Glomerular visceral epithelial cell (primary cell): Measurements from ENCODE around the gene SCFD2.

Experiments used
- DNase-seq: peaks from one replicate; pipeline ENCODE4 v3.0.0-alpha.2; 2016; ENCODE audit errors: extremely low spot score

Gene SCFD2

DNA sequence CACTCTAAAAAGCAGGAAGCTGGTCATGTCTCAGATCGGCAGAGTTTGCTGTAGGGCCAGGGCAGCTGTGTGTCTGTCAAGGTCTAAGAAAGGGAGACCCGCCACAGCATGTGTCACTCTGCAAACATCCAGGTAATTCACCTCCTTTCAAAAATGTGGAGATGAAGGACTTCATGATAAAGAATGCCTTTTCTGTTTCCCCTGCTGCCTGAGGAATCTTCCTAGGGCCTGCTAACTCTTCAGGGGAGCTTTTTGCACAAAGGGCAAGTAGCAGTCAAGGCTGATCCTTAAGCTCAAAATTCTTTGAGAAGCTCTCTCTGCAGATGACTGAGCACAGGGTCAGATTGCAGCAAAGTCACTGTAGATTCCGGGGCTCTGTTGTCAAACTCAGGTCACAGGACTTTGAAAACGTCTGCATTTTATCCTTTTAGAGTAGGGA is 482.7 kb downstream of the SCFD2 start:
- DNase-seq: no peak

DNA sequence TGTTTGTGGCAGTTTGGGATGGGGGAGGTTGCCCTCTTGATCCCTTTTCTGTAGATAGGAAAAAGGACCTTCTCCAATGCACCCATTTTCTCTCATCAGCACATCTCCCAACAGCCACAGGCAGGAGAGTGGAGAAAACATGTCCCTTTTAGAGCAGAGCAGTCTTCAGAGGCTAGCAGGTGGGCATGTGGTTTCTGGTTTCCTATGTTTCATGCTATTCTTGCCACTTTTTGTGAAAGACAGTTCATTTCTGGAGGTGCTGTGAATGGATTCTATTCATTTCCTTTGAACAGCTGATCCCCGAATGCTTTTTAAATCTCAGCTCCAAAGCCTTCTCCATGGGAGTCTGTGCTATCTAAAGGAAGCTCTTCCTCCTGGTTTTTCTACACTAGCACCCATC is 484.9 kb downstream of the SCFD2 start:
- no peak for DNase-seq

DNA sequence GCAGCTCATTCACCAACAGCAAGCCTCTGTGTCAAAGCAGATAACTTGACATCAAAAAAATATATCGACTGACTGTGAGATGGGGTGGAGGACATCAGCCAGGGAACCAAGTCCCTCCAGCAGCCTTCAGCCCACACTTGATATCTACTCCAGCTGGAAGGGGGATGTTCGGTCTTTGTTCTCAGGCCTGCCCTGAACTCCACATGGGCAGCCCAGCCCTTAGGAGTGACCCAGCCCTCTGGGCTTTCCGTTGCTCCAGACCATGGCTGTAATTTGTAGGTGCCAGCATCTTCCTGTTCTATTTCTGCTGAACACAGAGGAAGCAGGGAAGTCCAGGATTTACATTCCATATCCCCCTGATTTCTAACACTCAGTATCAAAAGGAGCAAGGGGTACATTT is 486.4 kb downstream of the SCFD2 start:
- no peak for DNase-seq

DNA sequence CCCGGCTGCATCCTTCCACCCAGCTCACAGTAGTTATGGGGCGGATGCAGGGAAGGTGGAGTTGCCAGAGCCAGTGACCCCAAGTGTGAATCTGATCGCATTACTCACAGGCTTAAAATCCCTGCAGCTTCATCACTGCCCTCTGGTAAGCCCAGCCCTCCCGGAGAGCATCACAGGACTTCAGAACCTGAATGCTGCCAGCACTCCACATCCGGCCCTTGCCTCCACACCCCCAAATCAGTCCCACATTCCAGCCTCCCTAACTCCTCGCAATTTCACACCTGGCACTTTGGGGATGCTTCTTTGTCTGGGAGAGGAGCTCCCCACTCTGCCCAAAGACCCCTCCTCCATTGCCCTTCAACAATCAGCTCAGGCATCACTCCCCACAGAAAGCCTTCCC is 488.2 kb downstream of the SCFD2 start:
- no peak for DNase-seq

DNA sequence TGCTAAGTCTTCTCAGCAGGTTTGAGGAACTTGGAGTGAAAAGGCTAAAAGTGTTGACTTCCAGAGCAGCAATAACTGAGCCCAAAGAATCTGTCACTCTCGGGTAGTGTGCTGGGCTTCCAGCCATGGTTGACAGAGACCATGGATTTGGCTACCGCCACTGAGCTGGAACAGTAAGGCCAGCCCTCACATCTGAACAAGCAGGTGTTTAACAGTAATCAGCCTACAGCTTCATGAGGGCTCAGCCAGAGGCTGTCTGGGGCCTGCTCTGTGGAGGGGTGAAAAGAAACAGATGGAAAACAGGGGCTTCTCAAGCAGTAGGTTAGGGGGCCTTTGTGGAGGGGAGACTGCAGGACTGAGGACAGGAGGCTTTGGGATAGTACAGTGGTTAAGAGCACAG is 488.8 kb downstream of the SCFD2 start:
- no peak for DNase-seq

DNA sequence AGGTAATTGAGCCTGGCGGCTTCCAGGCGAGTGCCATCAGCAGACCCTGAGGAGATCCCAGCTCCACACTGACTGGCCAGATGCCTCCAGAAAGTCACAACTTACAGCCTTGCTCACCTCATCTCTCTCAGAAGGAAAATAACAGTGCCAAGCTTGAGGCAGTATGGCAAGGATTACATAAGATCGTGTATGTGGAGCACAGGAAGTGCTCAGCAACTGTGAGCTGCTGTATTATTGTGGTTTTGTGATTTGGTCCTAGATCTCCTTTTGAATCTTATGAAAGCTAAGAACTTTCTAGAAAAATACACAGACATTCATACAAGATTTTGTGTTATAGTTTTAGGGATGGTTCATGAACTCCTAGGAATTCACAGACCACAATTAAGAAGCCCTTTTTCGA is 489.8 kb downstream of the SCFD2 start:
- DNase-seq: no peak

DNA sequence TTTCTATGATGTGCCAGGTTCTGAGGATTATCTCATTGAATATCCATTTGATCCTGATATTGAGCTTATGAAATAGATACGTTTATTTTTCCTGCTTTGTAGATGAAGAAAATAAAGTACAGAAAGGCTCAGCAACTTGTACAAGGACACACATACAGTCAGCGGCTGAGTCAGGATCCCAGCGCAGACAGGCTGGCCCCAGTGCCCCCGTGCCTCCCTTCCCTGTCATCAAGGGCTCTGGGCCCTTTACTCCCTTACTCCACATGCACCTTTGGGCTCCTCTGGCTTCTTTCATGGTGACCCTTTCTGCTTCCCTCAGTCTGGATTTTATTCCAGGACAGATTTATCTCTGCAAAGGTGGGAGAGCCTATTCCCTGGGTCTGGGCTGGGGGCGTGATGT is 490.9 kb downstream of the SCFD2 start:
- DNase-seq: no peak

DNA sequence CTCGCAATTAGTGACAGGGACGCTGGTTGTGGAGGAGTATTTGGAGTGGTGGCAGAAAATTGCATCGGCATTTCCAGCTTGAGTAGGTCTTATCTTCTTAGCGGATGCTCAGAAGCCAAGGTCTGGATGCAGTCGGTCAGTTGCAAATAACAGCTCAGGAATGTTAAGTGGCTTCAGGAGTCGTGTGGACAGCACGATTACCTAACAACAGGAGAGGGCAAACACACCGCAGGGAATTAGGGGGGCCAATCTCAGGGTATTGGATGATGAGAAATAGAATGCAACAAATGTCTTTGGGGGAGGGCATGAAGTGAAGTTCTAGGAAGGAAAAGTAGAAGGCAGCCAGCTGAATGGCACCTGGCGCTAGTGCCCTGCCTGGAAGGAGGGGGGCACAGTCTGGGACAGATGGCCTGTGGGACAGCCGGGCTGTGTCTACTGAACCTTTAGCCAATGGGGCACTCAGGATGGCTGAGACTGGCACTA is 492.0 kb downstream of the SCFD2 start:
- no peak for DNase-seq

DNA sequence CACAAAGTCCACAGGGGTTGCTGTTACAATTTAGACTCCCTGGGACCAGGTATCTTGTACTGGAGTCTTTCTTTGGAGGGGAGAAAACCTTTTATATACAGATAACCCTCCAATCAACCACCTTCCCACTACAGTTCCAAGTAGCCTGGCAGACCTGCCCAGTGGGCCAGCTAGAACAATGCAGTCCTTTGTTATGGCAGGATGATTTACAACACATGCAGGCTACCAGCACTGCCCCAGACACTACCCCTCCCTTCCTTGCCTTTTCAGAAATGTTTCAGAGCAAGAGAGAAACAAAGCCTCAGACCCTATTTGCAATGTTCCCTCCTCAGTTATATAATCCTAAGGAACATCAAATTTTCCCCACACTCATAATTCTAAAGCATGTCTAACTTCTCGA is 492.7 kb downstream of the SCFD2 start:
- no peak for DNase-seq

DNA sequence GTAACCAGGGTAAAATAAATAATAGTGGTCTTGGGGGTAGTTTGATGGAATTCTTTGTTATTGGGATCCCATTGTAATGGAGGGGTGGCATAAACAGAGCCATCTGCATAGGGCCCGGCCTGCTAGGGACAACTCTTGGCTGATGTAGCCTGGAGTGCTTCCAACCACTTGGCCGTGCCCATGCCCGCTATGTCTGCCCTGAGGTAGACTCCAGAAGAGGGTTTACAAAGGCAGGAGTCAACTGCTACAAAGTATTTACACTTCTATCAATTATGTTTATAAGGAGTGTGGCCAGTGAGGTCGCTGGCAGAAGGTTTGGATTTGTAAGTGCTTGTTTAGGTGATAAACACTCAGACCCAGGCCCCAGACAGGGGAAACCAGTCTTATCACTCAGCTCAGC is 495.6 kb downstream of the SCFD2 start:
- DNase-seq: no peak

DNA sequence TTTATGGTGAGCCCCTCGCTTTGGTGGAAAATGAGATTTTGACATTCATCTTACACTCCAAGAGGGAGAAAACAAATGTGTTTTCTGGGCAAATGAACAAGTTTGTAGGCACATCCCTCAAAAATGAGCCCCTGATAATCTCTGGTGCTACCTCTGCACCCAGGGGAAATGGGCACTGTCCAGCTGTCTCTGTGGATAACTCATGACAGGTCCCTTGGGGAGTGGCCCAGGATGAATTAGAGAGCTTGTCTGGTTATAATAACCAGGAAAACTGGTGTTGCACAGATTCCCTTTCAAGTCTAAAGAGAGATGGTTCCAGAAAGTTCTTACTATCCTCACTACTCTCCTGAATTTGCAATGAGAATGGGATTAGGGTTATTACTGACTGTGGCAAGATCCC is 496.2 kb downstream of the SCFD2 start:
- no peak for DNase-seq

DNA sequence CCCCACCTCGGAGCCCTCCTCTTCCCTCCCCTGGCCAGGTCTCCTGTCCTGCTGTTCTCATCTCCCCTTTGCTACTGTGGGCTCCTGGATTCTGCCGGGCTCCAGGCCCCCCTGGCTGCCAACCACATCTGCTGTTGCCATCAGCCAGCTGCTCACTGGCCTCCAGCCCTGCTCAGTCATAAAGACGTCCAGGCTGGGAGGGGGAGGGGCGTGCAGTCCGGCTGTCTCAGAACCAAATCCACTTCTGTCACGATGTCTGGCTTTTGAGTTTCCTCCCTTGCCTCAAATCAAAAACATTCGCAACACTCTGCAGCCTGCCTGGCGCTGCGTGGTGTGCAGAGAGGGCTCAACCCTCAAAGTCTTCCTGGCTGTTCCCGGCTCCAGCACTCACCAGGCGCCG is 496.7 kb downstream of the SCFD2 start:
- DNase-seq: no peak

DNA sequence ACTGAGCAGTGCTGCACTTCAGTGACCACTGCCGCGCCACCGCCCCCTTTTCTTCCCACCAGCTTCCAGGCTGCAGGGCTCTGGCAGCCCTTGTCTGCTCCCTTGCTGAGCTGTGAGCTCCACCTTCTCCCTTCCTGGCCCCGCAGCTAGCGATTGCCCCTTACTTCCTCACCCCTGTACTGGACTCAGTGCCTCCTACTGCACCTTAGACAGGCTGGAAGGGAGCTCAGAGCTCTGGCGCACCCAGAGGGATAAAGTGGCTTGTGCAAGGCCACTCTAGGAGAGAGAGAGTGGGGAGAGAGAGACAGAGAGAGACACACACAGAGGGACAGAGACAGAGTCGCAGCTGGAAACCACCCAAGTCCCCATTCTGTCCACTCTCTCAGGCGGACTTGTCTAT is 497.7 kb downstream of the SCFD2 start:
- DNase-seq: peak; percentile 11

DNA sequence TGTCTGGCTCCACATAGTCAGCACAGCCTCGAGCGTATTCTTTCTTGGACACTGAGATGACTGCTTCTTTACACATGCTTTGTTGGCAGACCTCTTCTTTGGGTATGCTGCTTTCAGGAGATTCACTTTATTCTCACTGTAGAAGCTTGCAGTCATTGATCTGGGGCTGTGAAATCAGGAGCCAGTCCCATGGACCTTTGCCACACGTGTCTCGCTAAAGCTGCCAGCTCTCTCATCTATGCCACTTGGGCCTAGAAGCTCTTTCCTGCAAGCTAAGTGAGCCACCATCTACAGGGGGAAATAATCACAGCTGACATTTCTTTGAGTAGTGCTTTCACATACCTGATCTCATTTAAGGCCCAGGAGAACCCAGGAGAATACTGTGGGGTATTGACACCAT is 498.7 kb downstream of the SCFD2 start:
- DNase-seq: no peak

DNA sequence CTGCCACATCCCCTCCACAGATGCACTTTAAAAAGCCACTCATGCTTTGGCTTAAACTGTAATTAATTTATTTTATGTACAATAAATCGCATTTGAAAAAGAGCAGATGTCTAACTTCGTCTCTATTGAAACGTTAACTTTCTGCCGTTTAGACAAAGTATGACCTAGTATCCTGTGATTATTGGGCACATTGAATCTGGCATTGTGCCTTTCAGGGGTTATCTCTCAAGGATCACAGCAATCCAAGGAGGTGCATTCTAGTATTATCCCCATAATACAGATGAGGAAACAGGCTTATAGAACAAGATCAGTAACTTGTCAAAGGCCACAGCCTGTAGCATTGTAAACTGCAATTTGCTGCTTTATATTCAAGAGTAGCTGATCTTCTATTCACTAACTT is 499.1 kb downstream of the SCFD2 start:
- DNase-seq: no peak

DNA sequence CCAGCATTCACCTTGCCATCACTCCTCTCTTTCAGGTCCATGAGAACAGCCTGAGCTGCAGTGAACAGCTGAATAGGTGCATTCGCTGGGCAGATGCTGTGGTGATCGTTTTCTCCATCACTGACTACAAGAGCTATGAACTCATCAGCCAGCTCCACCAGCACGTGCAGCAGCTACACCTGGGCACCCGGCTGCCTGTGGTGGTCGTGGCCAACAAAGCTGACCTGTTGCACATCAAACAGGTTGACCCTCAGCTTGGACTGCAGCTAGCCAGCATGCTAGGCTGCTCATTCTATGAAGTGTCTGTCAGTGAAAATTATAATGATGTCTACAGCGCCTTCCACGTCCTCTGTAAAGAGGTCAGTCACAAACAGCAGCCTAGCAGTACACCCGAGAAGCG is 500.6 kb downstream of the SCFD2 start:
- no peak for DNase-seq

DNA sequence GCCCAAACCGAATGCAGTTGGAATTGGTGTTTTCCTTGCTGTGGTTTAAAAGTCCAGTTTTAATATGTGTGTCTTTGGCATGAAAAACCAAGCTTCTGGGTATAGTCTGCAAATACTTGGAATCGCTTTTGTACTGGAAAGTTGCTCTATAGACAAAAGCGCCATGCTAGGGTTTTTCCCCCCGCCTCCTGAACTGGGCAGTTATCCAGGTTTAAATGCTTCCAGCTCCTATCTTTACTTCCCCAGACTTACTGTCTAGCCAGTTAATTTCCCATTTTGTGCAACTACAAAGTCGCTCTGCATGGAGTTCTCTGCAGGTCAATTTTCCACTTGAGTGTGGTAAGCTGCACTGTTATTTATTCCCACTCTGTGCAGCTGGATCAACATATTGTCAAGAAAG is 501.1 kb downstream of the SCFD2 start:
- DNase-seq: no peak

DNA sequence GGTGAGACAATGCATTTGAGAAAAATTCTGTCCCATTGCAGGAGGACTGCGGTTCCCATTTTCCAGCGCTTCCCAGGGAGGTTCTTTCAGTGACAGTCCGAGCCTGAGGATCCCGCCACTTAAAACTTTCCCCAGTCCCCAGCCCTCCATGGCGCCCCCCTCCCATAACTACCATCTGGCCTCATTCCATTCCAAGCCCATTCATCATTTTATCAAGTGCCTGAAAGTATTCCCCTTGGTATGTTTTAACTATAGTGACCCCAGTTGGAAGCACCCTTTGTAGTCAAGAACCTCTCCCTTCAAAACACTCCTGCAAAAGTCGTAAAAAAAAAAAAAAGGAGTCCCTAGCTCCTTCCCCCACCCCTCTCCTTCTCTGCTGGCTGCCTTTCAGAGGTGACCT is 502.5 kb downstream of the SCFD2 start:
- DNase-seq: no peak

DNA sequence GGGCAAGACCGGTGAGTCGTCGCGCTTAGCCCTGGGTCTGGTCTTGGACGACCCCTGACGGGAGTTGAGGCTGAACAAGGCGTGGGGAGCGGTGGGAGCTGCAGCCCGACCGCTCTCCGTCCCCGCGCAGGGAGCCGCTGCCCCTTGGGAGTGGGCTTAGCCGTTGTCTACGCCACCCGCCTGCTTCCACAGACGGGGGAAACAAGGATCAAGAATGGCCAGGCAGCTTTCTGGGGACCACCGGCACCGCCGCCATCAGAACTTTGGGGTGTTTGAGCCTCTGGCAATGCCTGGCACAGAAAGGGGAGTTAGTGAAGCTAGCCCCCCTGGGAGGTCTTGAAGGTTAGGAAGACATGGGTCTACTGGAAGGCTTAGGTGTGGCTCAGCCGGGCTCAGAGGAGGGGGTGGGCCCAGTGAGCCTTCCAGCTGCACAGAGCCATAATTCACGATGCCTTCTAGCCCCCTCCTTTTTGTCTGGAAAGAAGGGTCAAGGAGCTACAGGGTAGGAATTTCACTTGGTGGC is 503.2 kb downstream of the SCFD2 start:
- no peak for DNase-seq

DNA sequence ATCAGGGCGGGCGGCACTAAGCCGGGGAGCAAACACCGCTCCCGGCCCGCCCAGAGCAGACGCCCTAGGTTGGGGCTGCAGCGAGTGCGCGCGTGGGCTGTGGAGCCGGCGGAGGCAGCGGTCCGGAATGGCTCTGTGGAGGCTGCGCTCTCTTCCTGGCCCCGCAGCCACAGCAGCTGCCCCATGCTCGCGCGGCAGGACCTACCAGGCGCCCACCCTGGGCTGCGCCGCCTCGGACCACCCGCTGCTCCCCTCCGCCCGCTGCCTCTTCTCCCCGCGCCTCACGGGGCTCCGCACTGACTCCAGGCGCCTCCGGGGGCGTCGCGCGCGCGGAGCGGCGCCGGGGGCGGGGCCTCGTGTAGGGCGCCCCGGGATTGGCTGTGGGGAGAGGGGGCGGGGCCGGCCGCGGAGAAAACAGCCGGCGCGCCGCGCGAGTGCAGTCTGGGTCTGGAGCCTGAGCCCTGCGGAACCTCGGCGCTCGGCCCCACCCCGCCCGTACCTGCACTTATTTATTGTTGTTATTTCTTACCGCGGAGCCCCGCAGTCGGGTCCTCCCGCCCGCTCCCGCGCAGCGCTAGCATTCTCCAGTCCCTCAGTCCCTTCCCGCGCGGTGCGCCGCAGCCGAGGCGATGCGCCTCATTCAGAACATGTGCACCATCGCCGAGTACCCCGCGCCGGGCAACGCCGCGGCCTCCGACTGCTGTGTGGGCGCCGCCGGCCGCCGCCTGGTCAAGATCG is 503.8 kb downstream of the SCFD2 start, which contains the start of gene RASL11B:
RASL11B (plus strand) TSS at position 439 of the 738 bp plus-strand sequence; CDS start at position 630, 191 bp downstream.
- peak; percentile 84 for DNase-seq

DNA sequence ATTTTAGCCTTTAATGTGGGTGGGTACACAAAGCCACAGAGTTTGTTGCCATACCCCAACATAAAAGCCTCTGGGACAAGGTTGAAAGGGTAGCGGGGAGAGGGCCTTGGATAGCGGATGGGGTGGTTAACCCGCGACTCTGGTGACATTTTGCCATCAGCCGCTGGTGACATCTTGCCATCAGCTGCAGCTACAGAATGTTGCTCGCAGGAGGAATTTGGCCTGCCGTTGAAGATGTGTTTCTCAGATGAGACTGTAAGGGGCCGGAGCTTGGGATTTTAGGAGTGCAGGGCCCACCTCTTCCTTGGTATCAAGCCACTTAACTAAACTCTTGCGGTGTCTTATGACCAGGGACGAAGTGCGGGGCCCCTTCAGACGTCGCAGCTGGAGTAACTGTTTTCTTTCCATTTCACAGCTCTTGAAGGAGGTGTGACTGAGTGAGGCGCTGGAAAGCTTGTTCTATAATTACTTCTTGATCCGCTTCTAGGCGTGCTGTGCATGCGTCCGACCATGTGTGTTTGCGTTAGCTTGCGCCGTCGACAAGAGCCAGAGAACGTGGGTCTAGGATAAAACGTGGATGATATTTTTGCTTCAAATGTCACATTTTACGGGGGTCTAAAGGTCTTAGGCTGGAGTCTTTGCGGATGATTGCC is 504.6 kb downstream of the SCFD2 start:
- no peak for DNase-seq

DNA sequence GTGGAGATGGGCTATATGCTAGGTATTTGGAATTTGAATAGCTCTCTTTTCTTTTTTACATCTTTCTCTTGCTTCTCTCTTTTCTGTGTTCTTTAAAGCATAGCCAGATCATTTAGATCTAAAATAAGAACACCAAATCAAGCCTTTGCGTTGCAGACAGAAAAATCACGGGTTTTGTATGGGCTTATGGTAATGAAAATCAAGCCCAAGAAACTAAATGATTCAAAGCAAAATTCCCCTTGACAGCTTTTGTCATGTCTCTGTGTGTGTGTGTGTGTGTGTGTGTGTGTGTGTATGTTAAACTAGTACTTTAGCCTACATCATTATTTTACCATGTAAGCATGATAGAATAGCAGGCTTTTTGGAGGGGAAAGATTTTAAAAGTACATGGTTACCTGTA is 505.5 kb downstream of the SCFD2 start:
- DNase-seq: no peak

DNA sequence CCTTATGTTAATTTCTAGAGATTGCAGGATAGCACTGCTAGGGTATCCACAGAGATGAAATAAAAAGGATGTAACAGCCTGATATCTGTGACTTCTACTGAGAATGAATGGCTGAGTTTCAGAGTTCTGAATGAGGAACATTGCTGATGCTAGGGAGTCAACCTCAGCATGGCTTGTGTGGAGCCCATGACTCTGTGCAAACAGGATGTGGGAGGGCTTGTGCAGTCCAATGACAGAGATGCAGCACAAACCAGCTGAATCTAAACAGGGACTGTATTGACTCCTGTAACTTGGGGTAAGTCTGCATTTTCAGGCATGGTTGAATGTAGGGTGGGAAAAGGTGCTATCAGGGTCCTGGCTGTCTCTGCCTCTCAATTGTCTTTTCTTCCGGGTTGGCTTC is 509.1 kb downstream of the SCFD2 start:
- no peak for DNase-seq
